Esophagus muscularis mucosa (tissue), 4 donors: ENCODE results near the gene STK25. TPM values are rescaled to one million over a fixed set of nuclear protein-coding genes. Genes with fewer than 3 reads are reported as not detected.

Experiments
- DNase-seq: peaks from one replicate; pipeline ENCODE4 v3.0.0-alpha.2; 2017; ENCODE audit errors: extremely low spot score
- H3K27ac ChIP-seq, 4 donors: fragments of 200-600 bp; sonication (generic); replicated peaks in 1 of 4; 1 replicate in 3 of 4; 2 replicates in 1 of 4; pipeline ENCODE4 v1.5.1; 2016 to 2019; ENCODE audit warnings: mild to moderate bottlenecking in 1 of 4
- H3K27me3 ChIP-seq, 4 donors: fragments of 200-600 bp; sonication (generic); one replicate each; pipeline versions ENCODE4 v1.5.1 to v1.6.0; 2016 to 2019
- H3K36me3 ChIP-seq, 4 donors: fragments of 200-600 bp; sonication (generic); one replicate each; pipeline ENCODE4 v1.5.1; 2016 to 2019
- H3K4me1 ChIP-seq, 4 donors: fragments of 200-600 bp; sonication (generic); one replicate each; pipeline ENCODE4 v1.5.1; 2016 to 2019
- H3K4me3 ChIP-seq, 4 donors: fragments of 200-600 bp; sonication (generic); 1 replicate in 2 of 4; 2 replicates in 2 of 4; pipeline ENCODE4 v1.5.1; 2016 to 2019; ENCODE audit warnings: mild to moderate bottlenecking in 4 of 4, moderate library complexity in 1 of 4
- H3K9me3 ChIP-seq, 4 donors: fragments of 200-600 bp; sonication (generic); 1 replicate in 3 of 4; 2 replicates in 1 of 4; pipeline ENCODE4 v1.5.1; 2016 to 2019
- EP300 ChIP-seq: sonication (generic); formaldehyde crosslinking; IDR thresholded peaks from one replicate; pipeline ENCODE4 v1.6.1; 2017; ENCODE audit warnings: antibody characterized with exemption
- POLR2A ChIP-seq: fragments of 450-650 bp; IDR thresholded peaks from one replicate; pipeline ENCODE4 v1.6.1; 2017; ENCODE audit warnings: antibody characterized with exemption, moderate library complexity, mild to moderate bottlenecking, low read depth
- POLR2AphosphoS5 ChIP-seq, 2 donors: sonication (generic); formaldehyde crosslinking; IDR thresholded peaks; one replicate each; pipeline ENCODE4 v1.6.1; 2017; ENCODE audit warnings: antibody characterized with exemption in 2 of 2
- WGBS: methylation state at CpG from one replicate; pipeline ENCODE4 v1.1.5; 2018; 5-methylcytosine and 5-hydroxymethylcytosine counted together
- intact Hi-C: fragments of 100-400 bp; cut with DNase I; formaldehyde crosslinking; loops from one replicate; pipeline ENCODE4 v1.15.1; 2023
- total RNA-seq, 4 donors: library from RNA; depleted of rRNA; stranded (reverse); fragments of >200 nt; gene quantifications; one replicate each; pipeline versions ENCODE4 v1.1.0 to v1.2.1, GENCODE V29; 2016
- TF ChIP-seq, protein P1 (sequence below), 3 experiments: fragments of 200-600 bp in 2 of 3; fragments of 450-650 bp in 1 of 3; sonication (generic) in 2 of 3; IDR thresholded peaks; one replicate each; pipeline ENCODE4 v1.5.1; 2017 to 2019; ENCODE audit warnings: antibody characterized with exemption in 3 of 3, mild to moderate bottlenecking in 2 of 3, moderate library complexity in 1 of 3

Gene STK25
- total RNA-seq, 4 donors from 2014 or later: 127 to 220 (median 153) TPM

DNA sequence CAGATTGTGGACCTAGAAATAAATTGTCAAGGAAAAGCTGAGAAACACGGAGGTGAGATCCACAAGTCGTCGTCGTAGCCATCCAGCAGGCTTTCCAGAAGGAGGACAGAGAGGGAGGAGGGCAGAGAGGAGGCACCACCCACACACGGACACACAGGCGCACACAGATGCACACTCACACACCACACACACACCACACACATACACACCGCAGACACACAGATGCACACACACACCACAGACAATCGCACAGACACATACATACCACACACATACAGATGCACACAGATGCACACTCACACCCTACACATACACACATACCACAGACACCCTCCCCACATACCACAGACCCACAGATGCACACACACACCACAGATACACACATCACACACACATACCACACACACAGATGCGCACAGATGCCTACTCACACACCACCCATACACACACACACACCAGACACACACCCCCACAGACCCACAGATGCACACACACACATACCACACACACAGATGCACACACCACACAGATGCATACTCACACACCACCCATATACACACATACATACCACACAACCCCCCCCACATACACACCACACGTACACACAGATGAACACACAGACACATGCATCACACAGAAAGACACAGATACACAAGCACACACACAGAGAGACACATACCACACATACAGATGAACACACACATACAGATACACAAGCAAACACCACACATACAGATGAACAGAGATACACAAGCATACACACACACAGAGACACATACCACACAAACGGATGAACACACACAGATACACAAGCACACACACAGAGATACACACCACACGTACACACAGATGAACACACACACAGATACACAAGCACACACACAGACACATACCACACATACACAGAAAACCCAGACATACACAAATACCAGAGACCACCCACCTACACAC is 37.4 kb upstream of the STK25 start:
- Histone ChIP-seq H3K9me3 (no peaks in the 10 kb centered on the region), H3K4me3 (no peak overlapping the region), H3K27ac (no peak overlapping the region), H3K27me3 (peaks cover 0 to 37% (median 11%) of the 10 kb centered on the region in 4 donors), H3K36me3 (no peaks in the 10 kb centered on the region), H3K4me1 (peaks cover 21 to 49% (median 43%) of the 10 kb centered on the region in 4 donors)
- TF ChIP-seq EP300 (no peak), POLR2A (no peak), POLR2AphosphoS5 (IDR thresholded peaks at IDR 0.05) (no peak)
- TF ChIP-seq, protein P1, sequence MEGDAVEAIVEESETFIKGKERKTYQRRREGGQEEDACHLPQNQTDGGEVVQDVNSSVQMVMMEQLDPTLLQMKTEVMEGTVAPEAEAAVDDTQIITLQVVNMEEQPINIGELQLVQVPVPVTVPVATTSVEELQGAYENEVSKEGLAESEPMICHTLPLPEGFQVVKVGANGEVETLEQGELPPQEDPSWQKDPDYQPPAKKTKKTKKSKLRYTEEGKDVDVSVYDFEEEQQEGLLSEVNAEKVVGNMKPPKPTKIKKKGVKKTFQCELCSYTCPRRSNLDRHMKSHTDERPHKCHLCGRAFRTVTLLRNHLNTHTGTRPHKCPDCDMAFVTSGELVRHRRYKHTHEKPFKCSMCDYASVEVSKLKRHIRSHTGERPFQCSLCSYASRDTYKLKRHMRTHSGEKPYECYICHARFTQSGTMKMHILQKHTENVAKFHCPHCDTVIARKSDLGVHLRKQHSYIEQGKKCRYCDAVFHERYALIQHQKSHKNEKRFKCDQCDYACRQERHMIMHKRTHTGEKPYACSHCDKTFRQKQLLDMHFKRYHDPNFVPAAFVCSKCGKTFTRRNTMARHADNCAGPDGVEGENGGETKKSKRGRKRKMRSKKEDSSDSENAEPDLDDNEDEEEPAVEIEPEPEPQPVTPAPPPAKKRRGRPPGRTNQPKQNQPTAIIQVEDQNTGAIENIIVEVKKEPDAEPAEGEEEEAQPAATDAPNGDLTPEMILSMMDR (IDR thresholded peaks at IDR 0.05): no peak
- no peak for DNase-seq
- intact Hi-C loops: no loop called here
- 77% methylated on average over 12 of the region's 12 CpGs for WGBS

DNA sequence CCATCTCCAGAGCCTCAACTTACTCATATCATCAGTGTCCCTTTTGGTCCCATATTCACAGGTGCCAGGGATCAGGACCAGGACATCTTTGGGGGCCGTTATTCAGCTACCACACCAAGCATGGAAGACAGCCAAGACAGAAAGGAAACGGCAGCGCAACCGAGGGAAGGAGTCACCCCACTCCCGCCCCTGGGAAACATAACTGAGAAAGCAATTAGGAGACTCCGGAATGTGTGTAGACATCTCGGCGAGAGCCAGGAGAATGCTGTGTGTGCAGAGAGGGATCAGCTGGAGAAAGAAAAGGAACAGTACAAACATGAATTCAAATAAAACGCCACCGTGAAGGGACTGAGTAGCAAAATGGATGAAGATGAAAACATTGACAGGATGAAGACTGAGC is 36.7 kb upstream of the STK25 start:
- 24% methylated on average over 8 of the region's 10 CpGs for WGBS
- H3K4me3 ChIP-seq: no peak overlapping the region
- no peaks in the 10 kb centered on the region for H3K36me3 ChIP-seq
- DNase-seq: no peak
- H3K27me3 ChIP-seq: peaks cover 0 to 44% (median 15%) of the 10 kb centered on the region in 4 donors
- intact Hi-C loops: no loop called here
- no peak overlapping the region for H3K27ac ChIP-seq
- no peak for TF ChIP-seq POLR2AphosphoS5 (IDR thresholded peaks at IDR 0.05)
- no peak for TF ChIP-seq EP300
- TF ChIP-seq POLR2A: no peak
- TF ChIP-seq, protein P1 (IDR thresholded peaks at IDR 0.05): no peak
- H3K9me3 ChIP-seq: no peaks in the 10 kb centered on the region
- peaks cover 21 to 49% (median 43%) of the 10 kb centered on the region in 4 donors for H3K4me1 ChIP-seq

DNA sequence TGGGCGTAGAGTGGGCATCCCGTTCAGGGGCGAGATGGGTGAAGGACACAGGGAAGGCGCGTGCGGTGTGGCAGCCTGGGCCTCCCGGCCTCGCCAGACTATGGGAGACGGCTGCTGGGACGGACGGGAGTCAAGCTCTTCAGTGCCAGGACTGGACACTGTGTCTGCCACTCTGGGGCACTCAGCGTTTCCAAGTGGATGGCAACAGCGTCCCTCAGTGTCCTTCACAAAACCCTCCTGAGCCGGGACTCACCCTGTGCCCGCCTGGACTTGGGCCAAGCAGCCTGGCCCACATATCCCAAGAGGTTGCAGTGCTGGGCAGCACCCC is 33.9 kb upstream of the STK25 start:
- WGBS: 94% methylated on average over 4 of the region's 15 CpGs
- peaks cover 0 to 44% (median 15%) of the 10 kb centered on the region in 4 donors for H3K27me3 ChIP-seq
- no peak for TF ChIP-seq EP300
- H3K4me1 ChIP-seq: peaks cover 19 to 39% (median 32%) of the 10 kb centered on the region in 4 donors
- no peak for DNase-seq
- no peaks in the 10 kb centered on the region for H3K9me3 ChIP-seq
- H3K36me3 ChIP-seq: no peaks in the 10 kb centered on the region
- H3K27ac ChIP-seq: no peak overlapping the region
- intact Hi-C loops: no loop called here
- no peak overlapping the region for H3K4me3 ChIP-seq

DNA sequence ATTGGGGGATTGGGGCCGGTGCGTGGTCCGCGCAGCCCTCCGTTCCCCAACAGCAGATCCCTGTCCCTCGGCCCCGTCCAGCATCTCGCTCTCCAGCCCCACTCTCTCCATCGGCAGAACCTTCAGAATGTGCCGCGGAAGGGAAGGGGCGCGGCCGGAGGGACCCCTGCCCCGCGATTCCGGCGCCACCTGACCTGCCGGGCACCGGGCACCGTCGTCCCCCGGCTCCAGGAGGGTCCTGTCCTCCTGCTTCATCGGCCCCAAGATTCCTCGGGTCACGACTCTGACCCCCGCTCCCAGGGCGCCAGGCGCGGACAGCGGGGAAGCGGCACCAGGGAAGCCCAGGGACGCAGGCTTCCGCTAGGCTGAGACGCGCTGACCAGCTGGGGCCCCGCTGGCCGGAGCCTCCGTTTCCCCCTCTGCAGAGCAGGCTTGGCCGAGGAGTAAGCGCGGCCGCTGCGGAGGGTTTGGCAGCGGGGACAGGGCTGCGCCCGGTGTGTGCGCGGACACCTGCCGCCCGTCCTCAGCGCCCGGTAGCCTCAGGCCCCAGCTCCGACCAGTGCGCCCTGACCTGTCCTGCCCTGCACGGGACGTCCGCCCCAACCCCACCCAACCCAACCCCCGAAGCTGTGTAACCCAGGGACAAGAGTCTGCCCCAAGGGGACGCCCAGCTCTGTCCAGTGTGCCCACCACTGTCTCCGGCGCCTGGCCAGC is 33.3 kb upstream of the STK25 start:
- intact Hi-C loops: no loop called here
- no peak for DNase-seq
- peaks cover 0 to 44% (median 15%) of the 10 kb centered on the region in 4 donors for H3K27me3 ChIP-seq
- TF ChIP-seq POLR2A: no peak
- TF ChIP-seq POLR2AphosphoS5 (IDR thresholded peaks at IDR 0.05): no peak
- TF ChIP-seq EP300: no peak
- TF ChIP-seq, protein P1 (IDR thresholded peaks at IDR 0.05): no peak
- peaks cover 14 to 33% (median 27%) of the 10 kb centered on the region in 4 donors for H3K4me1 ChIP-seq
- no peaks in the 10 kb centered on the region for H3K36me3 ChIP-seq
- H3K9me3 ChIP-seq: no peaks in the 10 kb centered on the region
- no peak overlapping the region for H3K27ac ChIP-seq
- H3K4me3 ChIP-seq: peak overlapping the region; percentile 45 to 51 (median 48)
- WGBS: 12% methylated on average over 20 of the region's 62 CpGs
